SK-N-MC (cell line): ENCODE measurements around the gene EPHB4.

Experiments used
- DNase-seq: peaks from one replicate; pipeline ENCODE4 v3.0.0-alpha.2; 2011; ENCODE audit warnings: low read depth, low spot score
- H3K27ac ChIP-seq: fragments of 200-600 bp; sonication (generic); 2 replicates; pipeline ENCODE4 v1.5.1; 2016; ENCODE audit warnings: mixed run types
- H3K36me3 ChIP-seq: fragments of 200-600 bp; sonication (generic); 2 replicates; pipeline ENCODE4 v1.6.1; 2017; ENCODE audit warnings: antibody characterized with exemption, low read length, mixed read lengths; ENCODE audit not compliant: insufficient read depth
- H3K4me3 ChIP-seq: fragments of 200-600 bp; sonication (generic); 2 replicates; pipeline ENCODE4 v1.5.1; 2016
- H3K9ac ChIP-seq: fragments of 200-600 bp; sonication (generic); 2 replicates; pipeline ENCODE4 v1.8.0; 2017; ENCODE audit warnings: mixed run types, mixed read lengths; ENCODE audit not compliant: insufficient read length
- H3K9me3 ChIP-seq: fragments of 200-600 bp; sonication (generic); 2 replicates; pipeline ENCODE4 v1.6.1; 2017; ENCODE audit warnings: low read depth, mild to moderate bottlenecking, antibody characterized with exemption, low read length, moderate library complexity, mixed read lengths
- EZH2 ChIP-seq: fragments of 200-600 bp; sonication (generic); IDR thresholded peaks from one replicate; pipeline ENCODE4 v1.6.1; 2017; ENCODE audit warnings: antibody characterized with exemption
- FOXP2 ChIP-seq: optimal IDR thresholded peaks from 2 replicates; pipeline ENCODE3; 2011; ENCODE audit warnings: mild to moderate bottlenecking, moderate library complexity; ENCODE audit not compliant: insufficient read depth; ENCODE audit errors: extremely low read length, control extremely low read depth
- POLR2AphosphoS5 ChIP-seq: IDR thresholded peaks from 2 replicates; pipeline ENCODE4 v1.6.1; 2012; ENCODE audit warnings: mild to moderate bottlenecking, low read depth, low read length, borderline replicate concordance

Gene EPHB4

DNA sequence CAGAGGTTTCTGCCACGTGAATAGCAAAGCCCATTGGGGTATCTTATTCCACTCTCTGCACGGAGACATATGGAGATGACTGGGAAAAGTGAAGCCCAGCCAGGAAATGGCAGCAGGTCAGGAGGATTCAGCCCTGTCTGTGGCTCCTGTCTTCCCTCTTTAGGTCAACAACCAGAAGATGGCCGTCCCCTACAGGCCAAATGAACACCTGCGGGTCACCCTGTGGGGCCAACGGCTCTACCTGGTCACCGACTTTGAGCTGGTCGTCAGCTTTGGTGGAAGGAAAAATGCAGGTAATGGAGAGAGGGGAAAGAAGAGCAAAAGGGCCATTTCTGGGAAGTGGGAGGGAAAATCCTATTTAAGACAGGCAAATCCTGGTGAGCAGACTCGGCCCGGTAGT is 38.3 kb downstream of the EPHB4 start:
- H3K9ac ChIP-seq, result no peak overlapping the region
- TF ChIP-seq FOXP2 (no peak), EZH2 (no peak), POLR2AphosphoS5 (no peak)
- H3K4me3 ChIP-seq, result no peak overlapping the region
- no peaks in the 10 kb centered on the region for H3K9me3 ChIP-seq
- H3K36me3 ChIP-seq, result no peaks in the 10 kb centered on the region
- no peak for DNase-seq
- no peak overlapping the region for H3K27ac ChIP-seq

DNA sequence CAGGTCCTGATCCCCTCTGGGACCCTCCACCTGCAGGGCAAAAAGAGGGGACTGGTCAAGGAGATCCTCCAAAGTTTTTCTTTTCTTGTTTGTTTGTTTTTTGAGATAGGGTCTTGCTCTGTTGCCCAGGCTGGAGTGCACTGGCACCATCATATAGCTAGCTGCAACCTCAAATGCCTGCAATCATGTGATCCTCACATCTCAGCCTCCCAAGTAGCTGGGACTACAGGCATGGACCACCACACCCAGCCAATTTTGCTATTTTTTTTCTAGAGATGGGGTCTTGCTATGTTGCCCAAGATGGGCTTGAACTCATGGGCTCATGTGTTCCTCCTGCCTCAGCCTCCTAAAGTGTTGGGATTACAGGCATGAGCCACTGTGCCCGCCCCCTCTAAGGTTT is 41.0 kb downstream of the EPHB4 start:
- no peak for DNase-seq
- Histone ChIP-seq H3K4me3 (no peak overlapping the region), H3K9ac (no peak overlapping the region), H3K27ac (no peak overlapping the region), H3K36me3 (no peaks in the 10 kb centered on the region), H3K9me3 (no peaks in the 10 kb centered on the region)
- TF ChIP-seq FOXP2, result no peak

DNA sequence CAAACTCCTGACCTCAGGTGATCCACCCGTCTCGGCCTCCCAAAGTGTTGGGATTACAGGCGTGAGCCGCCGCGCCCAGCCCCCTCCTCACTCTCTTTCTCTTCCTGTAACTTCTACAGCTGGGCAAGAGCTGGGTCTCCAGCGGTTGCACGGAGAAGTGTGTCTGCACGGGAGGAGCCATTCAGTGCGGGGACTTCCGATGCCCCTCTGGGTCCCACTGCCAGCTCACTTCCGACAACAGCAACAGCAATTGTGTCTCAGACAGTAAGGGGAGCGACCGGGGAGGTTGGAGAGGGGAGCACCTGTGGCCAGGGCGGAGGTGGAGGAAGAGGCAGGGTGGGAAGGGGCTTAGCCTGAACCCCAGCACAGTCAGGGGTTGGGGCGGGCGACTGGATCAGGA is 41.4 kb downstream of the EPHB4 start:
- no peaks in the 10 kb centered on the region for H3K36me3 ChIP-seq

DNA sequence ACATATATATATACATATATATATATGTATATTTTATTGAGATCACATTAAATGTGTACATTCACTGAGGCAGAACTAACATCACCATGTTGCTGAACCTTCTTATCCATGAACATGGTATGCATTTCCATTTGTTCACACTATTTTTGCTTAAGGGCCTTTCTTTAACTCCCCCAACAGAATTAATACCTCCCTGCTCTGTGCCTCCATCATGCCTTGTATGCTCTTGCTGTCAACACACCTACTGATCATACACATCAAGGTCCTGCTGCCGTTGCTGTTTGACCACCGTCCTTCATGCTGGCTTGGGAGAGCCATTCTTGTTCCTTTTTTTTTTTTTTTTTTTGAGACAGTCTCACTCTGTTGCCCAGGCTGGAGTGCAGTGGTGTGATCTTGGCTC is 43.5 kb downstream of the EPHB4 start:
- Histone ChIP-seq H3K4me3 (no peak overlapping the region), H3K9me3 (no peaks in the 10 kb centered on the region), H3K9ac (no peak overlapping the region), H3K27ac (no peak overlapping the region), H3K36me3 (no peaks in the 10 kb centered on the region)
- TF ChIP-seq EZH2, result no peak
- no peak for TF ChIP-seq FOXP2
- no peak for TF ChIP-seq POLR2AphosphoS5
- no peak for DNase-seq

More for the DNA sequence above, 41.4 kb downstream of the EPHB4 start:
- Histone ChIP-seq H3K27ac (no peak overlapping the region), H3K9me3 (no peaks in the 10 kb centered on the region), H3K4me3 (no peak overlapping the region), H3K9ac (no peak overlapping the region)
- DNase-seq, result no peak
- TF ChIP-seq FOXP2, result no peak
- no peak for TF ChIP-seq POLR2AphosphoS5
- TF ChIP-seq EZH2, result no peak

DNA sequence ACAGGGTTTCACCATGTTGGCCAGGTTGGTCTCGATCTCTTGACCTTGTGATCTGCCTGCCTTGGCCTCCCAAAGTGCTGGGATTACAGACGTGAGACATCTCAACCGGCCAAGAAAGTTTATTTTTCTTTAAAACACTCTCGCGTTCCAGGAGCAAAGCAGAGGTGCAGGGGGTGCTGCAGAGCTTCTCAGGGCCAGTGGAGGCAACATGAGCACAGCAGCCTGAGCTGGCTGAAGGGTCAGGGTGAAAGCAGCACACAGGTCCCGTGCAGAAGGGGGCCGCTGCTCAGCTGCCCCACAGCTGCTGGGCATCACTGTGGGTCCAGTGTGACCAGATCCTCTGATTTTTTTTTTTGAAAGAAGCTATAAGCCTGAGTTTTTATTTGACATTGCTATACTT is 46.1 kb downstream of the EPHB4 start:
- Histone ChIP-seq H3K27ac (no peak overlapping the region), H3K4me3 (no peak overlapping the region), H3K9ac (no peak overlapping the region), H3K36me3 (no peaks in the 10 kb centered on the region), H3K9me3 (no peaks in the 10 kb centered on the region)
- no peak for TF ChIP-seq FOXP2
- TF ChIP-seq POLR2AphosphoS5, result no peak
- TF ChIP-seq EZH2, result no peak
- no peak for DNase-seq

DNA sequence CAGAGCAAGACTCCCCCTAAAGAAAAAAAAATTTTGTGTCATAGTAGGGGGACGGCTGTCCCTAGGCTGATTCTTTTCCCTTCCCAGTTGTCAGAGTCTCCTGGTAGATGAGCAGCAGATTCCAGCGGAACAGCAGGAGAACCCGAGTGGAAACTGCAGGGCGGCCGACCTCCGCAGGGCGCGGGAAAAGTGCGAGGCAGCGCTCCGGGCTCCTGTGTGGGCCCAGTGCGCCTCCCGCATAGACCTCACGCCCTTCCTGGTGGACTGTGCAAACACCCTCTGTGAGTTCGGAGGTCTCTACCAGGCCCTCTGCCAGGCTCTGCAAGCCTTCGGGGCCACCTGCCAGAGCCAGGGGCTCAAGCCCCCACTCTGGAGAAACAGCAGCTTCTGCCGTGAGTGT is 48.0 kb downstream of the EPHB4 start:
- Histone ChIP-seq H3K9ac (no peak overlapping the region), H3K9me3 (no peaks in the 10 kb centered on the region), H3K4me3 (no peak overlapping the region), H3K27ac (no peak overlapping the region), H3K36me3 (no peaks in the 10 kb centered on the region)
- TF ChIP-seq EZH2 (no peak), POLR2AphosphoS5 (no peak), FOXP2 (no peak)
- DNase-seq, result no peak

DNA sequence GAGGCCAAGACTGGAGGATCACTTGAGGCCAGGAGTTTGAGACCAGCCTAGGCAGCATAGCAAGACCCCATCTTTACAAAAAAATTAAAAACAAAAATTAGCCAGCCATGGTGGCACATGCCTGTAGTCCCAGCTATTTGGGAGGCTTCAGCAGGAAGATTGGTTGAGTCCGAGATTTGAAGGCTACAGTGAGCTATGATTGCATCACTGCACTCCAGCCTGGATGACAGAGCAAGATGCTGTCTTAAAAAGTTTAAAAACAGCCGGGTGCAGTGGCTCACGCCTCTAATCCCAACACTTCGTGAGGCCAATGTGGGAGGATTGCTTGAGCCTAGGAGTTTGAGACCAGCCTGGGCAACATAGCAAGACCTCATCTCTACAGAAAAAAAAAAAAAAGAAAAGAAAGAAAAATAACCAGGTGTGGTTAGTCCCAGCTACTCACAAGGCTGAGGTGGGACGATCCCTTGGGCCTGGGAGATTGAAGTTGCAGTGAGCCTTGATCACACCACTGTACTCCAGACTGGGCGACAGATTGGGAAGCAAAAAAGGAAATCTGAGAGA is 49.2 kb downstream of the EPHB4 start:
- Histone ChIP-seq H3K4me3 (no peak overlapping the region), H3K9me3 (no peaks in the 10 kb centered on the region), H3K27ac (no peak overlapping the region), H3K36me3 (no peaks in the 10 kb centered on the region), H3K9ac (no peak overlapping the region)
- DNase-seq, result no peak
- TF ChIP-seq EZH2 (no peak), FOXP2 (no peak), POLR2AphosphoS5 (no peak)

DNA sequence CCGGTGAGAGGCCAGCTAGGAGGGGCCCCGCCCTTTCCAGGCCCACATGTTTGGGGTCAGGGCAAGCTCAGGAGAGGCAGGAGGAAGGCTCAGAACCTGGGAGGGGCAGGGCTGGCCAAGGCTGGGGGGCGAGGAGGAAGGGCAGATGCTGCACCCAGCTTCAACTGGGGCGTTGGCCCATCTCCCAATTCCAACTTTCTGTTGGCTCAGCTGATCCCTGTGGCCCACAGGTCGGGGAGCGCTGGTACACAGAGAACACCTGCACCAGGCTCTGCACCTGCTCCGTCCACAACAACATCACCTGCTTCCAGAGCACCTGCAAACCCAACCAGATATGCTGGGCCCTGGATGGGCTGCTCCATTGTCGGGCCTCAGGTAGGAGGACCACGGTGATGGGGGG is 53.8 kb downstream of the EPHB4 start:
- no peak for DNase-seq
- H3K27ac ChIP-seq, result no peak overlapping the region
- H3K4me3 ChIP-seq, result no peak overlapping the region
- TF ChIP-seq POLR2AphosphoS5, result no peak
- TF ChIP-seq EZH2, result no peak
- H3K9ac ChIP-seq, result no peak overlapping the region
- H3K9me3 ChIP-seq, result no peaks in the 10 kb centered on the region
- H3K36me3 ChIP-seq, result no peaks in the 10 kb centered on the region

DNA sequence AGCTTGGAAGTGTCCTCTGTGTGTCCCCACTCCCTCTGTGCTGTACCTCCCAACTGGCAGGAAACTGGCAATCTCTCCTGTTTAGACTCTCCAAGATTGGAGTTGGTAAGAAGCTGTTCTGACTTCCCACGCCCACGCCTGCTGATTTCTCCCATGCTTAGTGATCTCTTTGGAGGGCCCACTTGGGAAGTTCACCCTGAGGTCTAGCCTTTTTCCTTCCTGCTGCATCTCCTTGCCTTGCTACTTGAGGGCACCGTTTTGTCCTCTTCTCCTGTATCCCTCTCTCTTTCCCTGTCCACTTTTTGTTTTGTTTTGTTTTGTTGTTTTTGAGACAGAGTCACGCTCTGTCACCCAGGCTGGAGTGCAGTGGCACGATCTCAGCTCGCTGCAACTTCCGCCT is 58.5 kb downstream of the EPHB4 start:
- Histone ChIP-seq H3K9me3 (no peaks in the 10 kb centered on the region), H3K9ac (no peak overlapping the region), H3K4me3 (no peak overlapping the region), H3K27ac (no peak overlapping the region), H3K36me3 (no peaks in the 10 kb centered on the region)
- no peak for DNase-seq
- TF ChIP-seq POLR2AphosphoS5 (no peak), FOXP2 (no peak), EZH2 (no peak)
